ENCODE measurements around the gene RNF10.
"Not testable (repeated sequence)": the region's sequence is repeated elsewhere in the genome, so short reads cannot be mapped to it uniquely, and the experiment has no call there.

Gene RNF10

DNA sequence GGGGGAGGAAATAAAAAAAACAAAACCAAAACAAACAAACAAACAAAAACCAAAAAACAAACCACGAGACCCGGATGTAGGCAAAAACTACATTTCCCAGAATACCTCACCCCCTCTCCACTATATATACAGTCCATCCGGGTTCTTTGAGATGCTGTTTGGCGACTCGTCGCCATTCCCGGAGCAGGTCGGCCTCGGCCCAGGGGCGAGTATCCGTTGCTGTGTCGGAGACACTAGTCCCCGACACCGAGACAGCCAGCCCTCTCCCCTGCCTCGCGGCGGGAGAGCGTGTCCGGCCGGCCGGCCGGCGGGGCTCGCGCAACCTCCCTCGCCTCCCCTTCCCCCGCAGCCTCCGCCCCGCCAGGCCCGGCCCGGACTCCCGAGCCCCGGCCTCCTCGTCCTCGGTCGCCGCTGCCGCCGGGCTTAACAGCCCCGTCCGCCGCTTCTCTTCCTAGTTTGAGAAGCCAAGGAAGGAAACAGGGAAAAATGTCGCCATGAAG lies at the start of gene RNF10:
Gene RNF10, plus strand, starts transcription at position 154 of the 500 bp plus-strand sequence. CDS start 456 bp downstream, outside the sequence.
- peak; percentile 84 to 90 for DNase-seq

DNA sequence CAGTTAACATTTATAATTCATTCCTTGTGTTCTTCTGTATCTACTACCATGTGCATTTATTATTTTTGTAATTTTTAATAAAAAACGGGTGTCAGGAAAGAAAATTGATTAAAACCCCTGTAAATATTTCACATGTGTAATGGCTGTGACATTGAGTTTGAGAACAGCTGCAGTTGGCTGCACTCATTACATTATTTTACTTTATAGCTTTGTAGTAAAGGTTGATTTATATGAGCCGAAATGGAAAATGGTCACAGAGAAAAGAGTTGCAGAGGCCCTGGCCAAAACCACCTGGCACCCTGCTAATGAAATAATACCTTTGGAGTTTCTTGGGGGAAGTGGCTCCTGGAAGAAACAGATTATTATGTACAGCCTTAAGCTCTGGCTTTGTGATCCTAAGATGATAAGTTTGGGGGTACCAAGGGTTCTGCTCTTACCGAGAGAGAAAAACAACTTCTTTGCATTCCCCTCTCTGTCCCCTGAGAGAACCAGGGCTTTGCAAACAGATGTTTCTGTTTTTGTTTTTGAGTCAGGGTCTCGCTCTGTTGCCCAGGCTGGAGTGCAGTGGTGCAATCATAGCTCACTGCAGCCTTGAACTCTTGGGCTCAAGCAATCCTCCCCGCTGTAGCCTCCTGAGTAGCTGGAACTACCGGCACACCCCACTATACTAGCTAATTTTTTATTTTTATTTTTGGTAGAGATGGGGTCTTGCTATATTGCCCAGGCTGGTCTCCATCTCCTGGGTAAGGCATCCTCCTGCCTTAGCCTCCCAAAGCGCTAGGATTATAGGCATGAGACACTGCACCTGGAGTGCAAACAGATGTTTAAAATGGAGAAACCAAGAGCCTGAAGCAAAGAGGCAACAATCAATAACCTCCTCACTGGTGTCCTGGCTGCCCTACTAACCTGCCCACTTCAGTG lies 47.9 kb upstream of the RNF10 start:
- no peak for DNase-seq

- not testable (repeated sequence) for DNase-seq
These were observed 46.6 kb upstream of the RNF10 start for GRCh38 chr12:120487552-120487951.

DNA sequence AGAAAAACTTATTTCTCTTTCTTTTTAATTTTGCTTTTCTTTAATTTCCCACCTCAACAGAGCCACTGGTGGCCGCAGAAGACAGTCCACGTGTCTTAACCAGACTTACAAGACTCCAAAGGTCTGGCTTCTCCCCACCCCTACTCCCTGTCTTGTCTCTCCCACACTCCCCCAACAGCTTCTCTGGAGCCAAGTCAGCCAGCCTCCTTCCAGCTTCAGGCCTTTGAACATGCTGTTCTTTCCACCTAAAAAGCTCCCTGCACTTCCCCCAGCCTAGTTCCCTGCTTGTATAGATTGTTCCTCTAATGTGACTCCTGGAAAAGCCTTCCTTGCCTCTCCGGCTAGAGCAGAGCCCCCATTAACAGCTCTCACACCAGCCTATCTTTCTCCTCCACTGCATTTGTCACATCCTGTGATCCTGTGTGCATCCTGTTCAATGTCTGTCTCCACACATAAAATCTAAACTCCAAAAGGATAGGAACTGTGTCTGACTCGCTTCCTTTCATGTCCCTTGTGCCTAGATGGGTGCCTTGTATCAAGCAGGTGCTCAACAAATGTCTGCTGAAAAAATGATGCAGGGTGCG lies 46.0 kb upstream of the RNF10 start:
- no peak for DNase-seq

GRCh38 chr12:120489018-120489417 lies 45.1 kb upstream of the RNF10 start:
- peak in 1 of 2 experiments; percentile 13 for DNase-seq

DNA sequence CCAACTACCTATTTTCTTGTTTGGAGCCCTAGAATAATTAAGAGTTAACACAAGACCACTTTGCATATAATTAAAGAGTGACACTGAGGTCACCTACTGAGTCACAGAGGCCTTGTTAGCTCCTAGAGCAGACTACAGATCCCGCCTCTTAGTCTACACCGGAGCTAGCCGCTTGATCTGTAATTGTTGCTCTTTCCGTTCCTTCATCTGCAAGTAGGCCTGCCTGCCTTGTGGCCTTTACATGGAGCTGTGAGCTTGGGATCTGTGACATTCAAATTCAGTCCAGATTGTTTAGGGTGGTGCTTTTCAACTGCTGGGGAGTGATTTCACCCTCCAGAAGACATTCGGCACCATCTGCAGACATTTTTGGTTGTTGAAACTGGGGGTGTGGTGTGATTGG lies 43.8 kb upstream of the RNF10 start:
- DNase-seq = no peak

DNA sequence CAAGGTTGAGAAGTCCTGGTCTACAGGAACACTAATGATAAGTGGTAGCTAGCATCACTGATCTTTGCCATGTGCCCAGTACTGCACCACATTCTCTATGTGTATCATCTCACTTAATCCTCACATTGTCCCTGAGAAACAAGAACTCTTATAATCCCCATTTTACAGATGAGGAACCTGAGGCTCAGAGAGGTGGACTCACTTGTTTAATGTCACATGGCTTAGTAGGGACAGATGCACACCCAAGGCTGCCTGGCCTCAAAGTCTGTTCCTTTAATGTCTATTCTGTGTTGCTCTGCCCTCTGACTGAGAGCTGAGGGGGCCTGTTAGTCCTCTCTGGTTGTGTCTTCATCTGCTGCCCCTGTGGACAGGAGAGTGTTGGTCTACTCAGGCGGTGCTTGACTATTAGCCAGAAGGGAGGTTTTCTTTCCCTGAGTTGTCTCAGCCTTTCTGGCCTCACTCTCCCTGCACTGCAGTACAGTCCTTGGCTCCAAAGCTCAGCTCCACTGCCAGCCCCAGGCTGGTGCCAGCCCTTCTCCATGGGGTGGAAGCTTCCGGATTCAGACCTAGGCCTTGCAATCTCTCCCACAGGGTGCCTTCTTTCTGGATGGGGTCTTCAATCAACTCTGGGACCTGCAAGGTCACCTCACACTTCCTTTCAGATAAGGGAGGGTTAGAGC lies 43.2 kb upstream of the RNF10 start:
- no peak for DNase-seq

DNA sequence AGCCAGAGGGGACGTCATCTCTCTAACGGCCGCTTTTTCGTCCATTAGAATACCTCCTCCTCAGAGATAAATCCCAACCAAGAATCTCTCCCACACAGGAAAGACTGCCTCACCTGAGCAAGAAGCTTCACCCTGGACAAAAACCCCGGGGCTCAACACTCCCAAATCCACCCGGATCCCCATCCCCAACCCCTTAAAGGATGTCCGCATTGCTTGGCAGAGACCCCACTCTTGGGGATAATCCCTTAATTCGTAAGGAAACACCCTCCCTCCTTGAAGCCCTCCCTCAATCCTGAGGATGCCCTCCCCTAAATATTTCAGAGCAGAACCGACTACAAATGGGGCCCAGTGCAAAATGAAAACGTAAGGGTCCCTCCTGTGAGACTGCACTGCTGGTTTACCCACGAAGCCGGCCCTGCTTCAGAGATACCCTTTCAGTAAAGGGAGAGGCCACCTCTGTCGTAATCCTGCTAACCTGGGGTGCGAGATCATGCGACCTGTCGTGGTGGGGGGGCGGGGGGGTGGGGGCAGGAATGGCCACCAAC lies 38.9 kb upstream of the RNF10 start:
- DNase-seq = no peak

GRCh38 chr12:120495731-120496412 lies 38.3 kb upstream of the RNF10 start, which contains the start of gene DYNLL1:
Gene DYNLL1, plus strand, starts transcription at chr12:120496113. Its CDS starts 309 bp downstream, at chr12:120496422.
- DNase-seq = peak; percentile 95 to 96

- DNase-seq = peak; percentile 17 to 67
These were observed 37.5 kb upstream of the RNF10 start for GRCh38 chr12:120496413-120497340.

- DNase-seq = no peak
These were observed 36.5 kb upstream of the RNF10 start for GRCh38 chr12:120497524-120498150.

GRCh38 chr12:120498870-120499515 lies 35.2 kb upstream of the RNF10 start:
- no peak for DNase-seq

GRCh38 chr12:120500581-120500980 lies 33.6 kb upstream of the RNF10 start:
- DNase-seq = no peak

GRCh38 chr12:120504587-120504986 lies 29.6 kb upstream of the RNF10 start:
- no peak for DNase-seq

GRCh38 chr12:120508537-120508936 lies 25.6 kb upstream of the RNF10 start:
- no peak for DNase-seq

DNA sequence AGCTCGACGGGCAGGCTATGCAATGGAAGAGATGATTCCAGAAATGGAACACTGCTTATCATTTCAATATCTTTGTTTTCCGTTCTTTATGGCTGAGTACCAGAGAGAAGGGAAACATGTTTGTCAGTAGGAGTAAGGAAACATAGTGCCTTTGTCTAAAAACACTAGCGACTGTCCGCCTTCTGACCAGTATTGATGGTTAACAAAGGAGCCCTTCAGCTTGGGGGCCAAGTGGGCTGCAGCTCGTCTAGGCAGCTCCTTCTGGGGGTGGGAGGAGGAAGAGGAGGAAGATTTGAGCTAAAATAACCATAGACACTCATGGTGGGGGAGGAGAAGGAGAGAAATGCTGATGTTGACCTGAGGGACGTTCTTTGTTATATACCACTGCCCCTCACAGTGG lies 20.2 kb upstream of the RNF10 start:
- DNase-seq = no peak

DNA sequence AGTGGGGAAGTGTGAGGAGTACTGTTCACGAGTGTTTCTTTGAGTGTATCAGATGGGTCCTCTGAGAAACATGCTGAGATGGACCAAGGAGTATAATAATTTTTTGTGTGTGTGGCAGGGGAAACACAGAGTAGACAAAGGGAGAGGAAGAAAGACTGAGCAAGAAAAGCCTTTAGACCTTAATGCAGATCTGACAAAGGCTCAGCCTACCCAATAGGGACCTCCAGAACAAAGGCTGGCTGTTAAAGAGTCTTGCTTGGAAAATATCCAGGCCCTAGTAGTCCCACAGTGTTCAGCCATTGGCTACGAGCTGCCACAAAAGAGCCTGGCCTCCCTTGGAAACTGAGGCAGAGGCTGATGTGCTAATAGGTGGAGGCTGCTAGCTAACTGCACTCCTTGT lies 18.7 kb upstream of the RNF10 start:
- DNase-seq = no peak

DNA sequence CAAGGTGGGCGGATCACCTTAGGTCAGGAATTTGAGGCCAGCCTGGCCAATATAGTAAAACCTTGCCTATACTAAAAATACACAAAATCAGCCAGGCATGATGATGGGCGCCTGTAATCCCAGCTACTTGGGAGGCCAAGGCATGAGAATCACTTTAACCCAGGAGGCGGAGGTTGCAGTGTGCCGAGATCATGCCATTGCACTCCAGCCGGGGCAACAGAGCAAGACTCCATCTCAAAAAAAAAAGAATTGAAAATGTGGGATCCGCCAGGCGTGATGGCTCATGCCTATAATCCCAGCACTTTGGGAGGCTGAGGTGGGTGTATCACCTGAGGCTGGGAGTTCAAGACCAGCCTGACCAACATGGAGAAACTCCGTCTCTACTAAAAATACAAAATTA lies 14.8 kb upstream of the RNF10 start:
- not testable (repeated sequence) for DNase-seq

DNA sequence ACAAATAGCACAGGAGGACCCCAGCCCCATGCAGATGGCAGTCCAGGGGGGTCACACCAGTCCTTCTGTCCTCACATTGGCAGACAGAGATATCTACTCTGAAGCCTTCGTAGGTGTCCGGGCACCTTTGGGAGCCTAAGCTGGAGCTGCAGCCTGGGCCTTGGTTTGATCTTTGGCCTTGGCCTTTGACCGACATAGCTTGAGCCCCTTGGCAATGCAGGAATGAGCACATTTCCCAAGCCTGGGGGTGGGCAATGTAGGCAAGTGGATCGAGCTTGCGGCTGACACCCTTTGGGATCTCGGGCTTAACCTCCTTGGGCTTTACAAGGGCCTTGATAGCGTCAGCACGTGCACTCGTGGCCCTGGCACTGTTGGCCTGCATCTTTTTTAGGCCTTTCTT lies 11.6 kb upstream of the RNF10 start:
- DNase-seq = no peak

DNA sequence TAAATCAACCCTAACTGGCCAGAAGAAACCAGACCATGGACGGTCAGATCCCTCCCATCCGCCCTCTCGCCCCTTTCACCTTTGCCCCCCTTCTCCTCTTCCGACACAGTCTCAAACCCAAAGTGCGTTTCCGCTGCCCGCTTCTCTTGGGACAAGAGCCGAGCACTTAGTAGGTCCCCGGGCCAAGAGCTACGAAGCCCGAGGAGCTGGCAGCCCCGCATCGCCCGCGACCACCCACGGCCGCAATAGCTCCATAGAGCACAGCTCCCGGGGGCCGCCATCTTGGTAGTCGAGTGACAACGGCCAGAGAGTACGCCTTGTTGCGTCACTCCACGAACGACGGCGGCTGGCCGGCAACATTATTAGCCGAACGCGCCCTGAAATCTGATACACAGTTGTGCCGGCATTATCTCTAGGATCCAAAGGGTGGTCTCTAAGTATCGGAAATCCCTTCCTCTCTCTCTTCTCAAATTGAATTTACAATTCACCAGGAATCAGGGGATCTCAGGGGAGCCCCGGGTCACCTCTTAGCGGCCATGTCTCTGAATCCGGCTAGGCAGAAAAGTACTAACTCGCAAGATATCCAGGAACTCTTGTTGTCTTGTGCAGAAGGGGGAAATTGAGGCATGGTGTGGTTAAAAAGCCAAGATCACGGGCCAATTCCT lies 5.2 kb upstream of the RNF10 start, which contains the start of gene COQ5:
Gene COQ5, minus strand, starts transcription at position 298 of the 665 bp plus-strand sequence. Its CDS starts 17 bp downstream, at position 281.
- DNase-seq = peak; percentile 88 to 90
